Iris pigment epithelial cell (primary cell): ENCODE measurements around the gene ERI3.

Experiments used
- DNase-seq: peaks from one replicate; pipeline ENCODE4 v3.0.0-alpha.2; 2011; ENCODE audit warnings: low read depth

ERI3 gene

GRCh38 chr1:44262414-44262813 is 92.6 kb downstream of the ERI3 start:
- DNase-seq: no peak

GRCh38 chr1:44261962-44262361 is 93.1 kb downstream of the ERI3 start:
- no peak for DNase-seq

GRCh38 chr1:44261171-44261817 is 93.8 kb downstream of the ERI3 start:
- DNase-seq: no peak

GRCh38 chr1:44260792-44261170 is 94.3 kb downstream of the ERI3 start:
- no peak for DNase-seq

GRCh38 chr1:44259090-44259489 is 96.0 kb downstream of the ERI3 start:
- DNase-seq: no peak

DNA sequence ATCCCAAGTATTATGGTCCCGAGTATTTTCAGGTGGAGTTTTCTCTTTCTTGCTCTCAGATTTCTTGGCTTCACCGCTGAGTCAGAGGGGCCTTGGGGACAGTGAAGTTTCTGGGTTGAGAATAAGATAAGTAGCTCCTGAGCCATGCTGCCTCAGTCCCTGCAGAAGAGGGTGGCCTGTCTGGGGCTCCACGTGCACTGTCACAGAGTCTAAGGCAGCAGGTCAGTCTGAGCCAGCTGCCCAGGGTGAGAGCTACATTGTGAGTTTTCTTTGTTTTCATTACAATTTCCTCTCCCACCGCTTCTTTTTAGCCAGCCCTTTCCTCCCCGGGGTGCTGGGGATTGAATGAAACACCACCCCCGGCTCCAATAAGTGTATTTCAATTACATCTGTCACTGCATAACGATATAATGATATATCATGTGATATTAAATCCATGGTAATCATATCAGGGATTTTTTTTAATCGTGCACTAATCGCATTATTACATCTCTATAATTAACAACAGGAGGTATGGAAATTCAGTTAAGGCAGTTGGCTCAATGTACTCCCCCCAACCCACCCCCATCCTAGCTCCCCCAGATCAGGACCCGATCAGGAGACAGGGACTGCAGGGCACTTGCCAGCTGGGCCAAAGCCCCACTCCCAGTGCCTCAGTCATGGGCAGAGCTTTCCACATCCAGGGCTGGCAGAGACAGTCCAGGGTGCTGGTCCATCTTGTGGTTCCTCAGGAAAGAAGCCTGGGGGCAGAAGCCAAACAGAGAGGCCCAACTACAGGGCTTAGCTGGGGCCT is 98.1 kb downstream of the ERI3 start:
- no peak for DNase-seq

- no peak for DNase-seq
Observed at GRCh38 chr1:44254392-44254910, 100.6 kb downstream of the ERI3 start.

GRCh38 chr1:44251989-44252671 is 102.9 kb downstream of the ERI3 start:
- no peak for DNase-seq

DNA sequence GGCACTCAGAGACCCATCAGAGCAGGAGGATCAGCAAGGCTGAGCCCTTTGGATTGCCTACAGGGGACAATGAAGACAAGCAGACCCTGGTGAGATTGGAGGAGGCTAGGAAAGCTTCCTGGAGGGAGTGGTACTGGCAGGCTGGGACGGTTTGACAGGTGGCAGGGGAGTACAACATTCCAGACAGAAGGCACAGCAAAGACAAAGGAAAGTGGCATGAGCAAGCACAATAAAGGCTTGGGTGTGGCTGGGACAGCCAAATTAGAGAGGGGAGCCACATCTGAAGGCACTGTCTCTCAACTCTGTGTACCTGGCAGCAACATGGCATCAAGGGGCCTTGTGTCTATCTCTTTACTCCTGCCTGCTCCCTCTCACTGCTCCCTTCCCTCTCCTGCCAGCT is 103.6 kb downstream of the ERI3 start:
- DNase-seq: no peak

DNA sequence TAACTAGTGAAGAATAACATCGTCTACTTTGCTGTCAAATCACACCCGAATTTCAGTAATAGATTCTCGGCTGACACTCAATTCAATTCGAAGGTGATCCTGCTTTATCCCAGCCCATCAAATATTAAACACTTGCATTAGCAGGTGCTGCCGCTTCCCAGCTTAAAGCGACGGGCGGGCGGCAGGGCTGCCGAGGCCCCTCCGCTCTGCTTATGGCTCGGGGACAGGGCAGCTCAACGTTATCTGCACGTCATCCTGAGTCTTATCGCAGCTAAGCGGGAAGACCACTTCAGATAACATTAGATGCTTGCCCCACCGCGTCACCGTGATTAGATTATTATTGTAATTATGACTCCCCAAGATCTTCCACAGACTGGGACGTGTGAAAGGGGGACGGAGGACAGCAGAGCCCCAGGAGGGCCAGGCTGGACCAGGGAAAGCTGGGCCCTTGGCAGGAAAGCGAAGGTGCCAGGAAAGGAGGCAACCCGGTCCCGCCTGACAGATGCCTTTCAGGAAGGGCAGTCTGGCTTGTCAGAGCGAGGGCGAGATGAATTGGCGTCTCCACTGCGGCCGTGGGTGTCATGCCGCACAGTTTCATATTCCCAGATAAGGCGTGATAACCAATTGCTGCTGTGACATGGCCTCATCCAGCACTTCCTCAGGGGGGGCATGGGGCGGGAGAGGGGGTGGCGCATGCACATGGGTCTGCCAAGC is 104.8 kb downstream of the ERI3 start:
- DNase-seq: no peak

DNA sequence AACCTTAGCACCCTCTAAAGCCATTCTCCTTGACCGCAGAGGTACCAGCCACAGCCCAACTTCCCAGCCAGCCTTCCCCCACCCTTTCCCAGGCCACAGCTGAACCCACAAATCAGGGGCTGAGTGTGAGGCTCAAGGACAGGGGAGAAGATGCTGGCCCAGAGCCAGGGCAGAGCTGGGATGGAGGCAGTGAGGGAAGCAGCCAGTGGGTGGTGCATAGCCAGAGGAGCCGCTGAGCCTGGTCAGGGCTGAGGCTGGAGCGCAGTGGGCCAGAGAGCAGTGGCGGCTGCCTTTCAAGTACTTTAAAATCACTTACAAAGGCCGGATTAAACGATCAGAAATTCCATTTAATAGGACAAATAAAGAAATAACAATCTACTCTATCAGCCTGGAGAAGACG is 105.5 kb downstream of the ERI3 start:
- DNase-seq: peak; percentile 56

- DNase-seq: no peak
Observed at GRCh38 chr1:44246806-44247205, 108.3 kb downstream of the ERI3 start.

DNA sequence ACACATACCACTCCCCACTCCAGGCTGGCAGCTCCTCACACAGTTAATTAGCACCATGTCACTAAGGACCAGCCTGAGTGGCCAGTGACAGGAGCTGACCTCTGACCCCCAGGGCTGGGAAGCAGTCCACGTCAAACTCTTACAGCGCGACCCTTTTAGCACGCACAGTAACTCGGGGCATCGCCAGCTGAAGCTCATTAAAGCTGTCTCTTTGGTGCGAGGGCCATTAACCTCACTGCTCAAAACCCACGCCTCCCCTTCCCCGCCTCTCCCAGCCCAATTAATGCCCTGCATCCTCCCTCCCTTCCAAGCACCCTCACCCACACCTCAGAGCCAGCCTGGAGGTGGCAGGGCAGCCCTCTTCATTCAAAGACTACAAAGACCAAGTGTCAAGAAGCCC is 110.1 kb downstream of the ERI3 start:
- no peak for DNase-seq

DNA sequence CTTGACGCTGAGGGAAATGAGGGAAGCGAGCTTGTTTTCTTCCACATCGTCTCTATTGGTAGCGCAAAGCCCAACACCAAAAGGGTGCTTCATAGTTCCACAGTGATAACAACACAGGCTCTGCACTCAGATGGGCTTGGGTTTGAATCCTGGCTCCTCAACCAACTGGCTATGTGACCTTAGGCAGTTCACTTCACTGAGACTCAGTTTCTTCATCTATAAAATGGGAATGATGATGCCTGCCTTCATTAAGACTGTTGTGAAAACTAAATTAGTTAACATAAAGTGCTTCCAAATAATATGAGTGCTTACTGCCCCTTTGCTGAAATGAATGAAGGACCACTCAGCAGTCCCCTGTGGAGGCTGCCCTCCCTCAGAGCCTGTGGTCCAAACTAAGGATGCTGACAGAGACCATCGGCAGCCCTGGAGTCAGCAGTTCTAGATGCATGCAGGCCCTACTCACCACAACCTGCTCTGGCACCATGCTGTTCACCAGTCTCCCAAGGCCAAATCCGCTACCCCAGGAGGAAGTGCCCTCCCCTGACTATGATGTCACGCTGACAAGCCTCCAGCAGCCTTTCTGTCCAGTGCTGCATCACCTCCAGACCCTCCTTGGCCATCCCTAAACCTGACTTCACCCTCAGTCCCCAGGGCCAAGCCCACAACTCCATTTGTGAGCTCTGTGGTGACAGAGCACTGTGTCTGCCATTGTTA is 111.1 kb downstream of the ERI3 start:
- no peak for DNase-seq

- no peak for DNase-seq
Observed at GRCh38 chr1:44242746-44243145, 112.3 kb downstream of the ERI3 start.

DNA sequence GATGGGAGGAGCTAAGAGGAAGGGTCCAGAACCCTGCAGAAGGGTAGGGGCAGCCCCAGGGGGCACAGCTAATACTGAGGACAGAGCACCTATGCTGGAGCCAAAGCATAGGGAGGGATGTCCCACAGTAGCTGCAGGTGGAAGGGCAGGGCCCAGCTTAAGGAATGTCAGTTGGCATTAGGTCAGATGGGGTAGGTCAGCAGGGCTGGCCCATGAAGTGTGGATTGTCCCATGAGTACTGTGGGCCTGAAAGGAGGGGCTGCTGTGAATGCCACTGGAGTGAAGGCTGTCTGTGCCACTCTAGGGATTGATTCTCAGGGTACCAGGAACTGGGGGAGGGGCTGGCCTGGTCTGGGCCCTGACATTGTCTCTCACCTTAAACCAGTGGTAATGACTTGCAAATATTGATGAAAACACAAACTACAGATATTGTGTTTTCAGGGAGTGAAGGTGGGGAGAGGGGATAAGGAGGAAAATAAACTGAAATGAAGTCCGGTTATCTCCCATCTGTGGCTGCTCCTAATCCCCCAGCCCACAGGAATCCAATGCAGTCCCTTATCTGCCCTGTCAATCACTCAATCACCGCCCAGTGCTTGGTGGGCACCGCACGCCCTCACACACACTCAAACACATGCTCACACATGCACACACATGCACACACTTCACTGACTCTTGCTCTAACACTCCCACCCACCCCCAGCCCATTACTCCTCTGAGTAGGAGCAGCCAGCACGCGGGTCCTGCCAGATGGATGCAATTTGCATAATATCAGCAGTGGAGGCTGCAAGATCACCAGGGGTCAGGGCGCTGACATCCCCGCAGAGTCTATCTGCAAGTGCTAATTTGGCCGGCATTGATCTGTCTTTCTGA is 114.0 kb downstream of the ERI3 start:
- DNase-seq: no peak

- peak; percentile 5 for DNase-seq
Observed at GRCh38 chr1:44239961-44240371, 115.1 kb downstream of the ERI3 start.

DNA sequence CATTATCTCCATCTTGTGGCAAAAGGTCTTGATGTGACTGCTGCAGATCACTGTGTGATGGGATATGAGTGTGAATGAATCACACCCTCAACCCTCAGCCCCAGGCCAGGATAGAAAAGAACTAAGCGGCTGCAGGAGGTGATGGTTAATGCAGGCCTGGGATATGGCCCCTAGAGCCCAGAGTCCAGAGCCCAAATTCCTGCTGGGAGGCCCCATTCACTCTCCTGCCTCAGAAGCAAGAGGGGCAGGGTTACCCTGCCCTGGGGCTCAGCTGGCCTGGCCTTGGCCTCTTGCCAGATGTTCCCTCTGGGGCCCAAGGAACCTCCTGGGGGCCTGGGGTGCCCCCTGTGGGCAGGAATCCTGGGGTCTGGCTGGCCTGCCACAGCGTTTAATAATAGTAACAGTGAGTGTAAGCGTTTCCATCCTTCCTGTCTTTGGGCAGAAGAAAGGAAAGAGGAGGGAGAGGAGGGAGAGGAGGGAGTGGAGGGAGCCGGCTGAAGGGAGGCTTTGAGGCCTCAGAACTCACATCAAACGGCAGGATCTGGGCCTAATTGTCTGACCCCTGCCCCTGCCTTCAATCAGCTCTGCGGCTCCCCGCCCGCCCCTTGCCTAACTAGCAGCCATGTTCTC is 115.6 kb downstream of the ERI3 start:
- DNase-seq: peak; percentile 46

DNA sequence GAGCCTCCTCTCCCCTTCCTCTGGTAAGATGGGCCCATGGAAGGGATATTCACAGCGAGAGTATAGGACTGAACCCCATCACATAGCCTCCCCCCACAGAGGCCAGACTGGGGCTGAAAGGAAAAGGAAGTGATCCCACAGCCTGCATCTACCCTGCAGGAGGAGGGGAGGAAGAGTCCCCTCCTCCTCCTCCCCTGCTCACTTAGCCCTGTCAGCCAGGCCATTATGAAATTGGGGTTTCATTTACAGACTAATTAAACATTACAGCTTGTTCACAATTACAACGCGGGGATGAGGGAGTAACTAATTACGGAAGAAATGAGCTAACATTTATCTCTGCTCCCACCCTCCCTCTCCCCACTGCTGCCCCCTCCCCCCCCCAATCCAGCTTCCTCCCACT is 116.4 kb downstream of the ERI3 start:
- DNase-seq: no peak
